Testis (tissue), 3 donors: ENCODE results near the gene INPP5A. TPM values are rescaled to one million over a fixed set of nuclear protein-coding genes. Genes with fewer than 3 reads are reported as not detected.

ENCODE experiments used
- DNase-seq: peaks from one replicate; pipeline ENCODE4 v3.0.0-alpha.2; 2019
- H3K27ac ChIP-seq, 2 donors: fragments of 200-600 bp; sonication (generic); one replicate each; pipeline ENCODE4 v1.5.1; 2019
- H3K27me3 ChIP-seq: fragments of 200-600 bp; sonication (generic); one replicate; pipeline ENCODE4 v1.5.1; 2019
- H3K36me3 ChIP-seq: fragments of 200-600 bp; sonication (generic); one replicate; pipeline ENCODE4 v1.5.1; 2017; ENCODE audit warnings: low read depth; ENCODE audit errors: missing control alignments
- H3K4me1 ChIP-seq: fragments of 200-600 bp; sonication (generic); one replicate; pipeline ENCODE4 v1.5.1; 2019
- H3K4me3 ChIP-seq, 2 donors: fragments of 200-600 bp; sonication (generic); one replicate each; pipeline ENCODE4 v1.5.1; 2017 to 2019
- H3K9me3 ChIP-seq: fragments of 200-600 bp; sonication (generic); one replicate; pipeline ENCODE4 v1.5.1; 2017
- CTCF ChIP-seq, 3 experiments: fragments of 450-650 bp in 2 of 3; fragments of 200-600 bp in 1 of 3; sonication (generic) in 1 of 3; IDR thresholded peaks; one replicate each; pipeline ENCODE4 v1.5.1; 2016 to 2019; ENCODE audit warnings: antibody characterized with exemption in 3 of 3, mild to moderate bottlenecking in 2 of 3, moderate library complexity in 1 of 3
- POLR2A ChIP-seq: fragments of 450-650 bp; IDR thresholded peaks from one replicate; pipeline ENCODE4 v1.6.1; 2017; ENCODE audit warnings: antibody characterized with exemption, mild to moderate bottlenecking, moderate library complexity
- WGBS, 2 donors: methylation state at CpG; one replicate each; pipeline ENCODE4 v1.1.5; 2018; 5-methylcytosine and 5-hydroxymethylcytosine counted together
- intact Hi-C: fragments of 100-400 bp; cut with DNase I; formaldehyde crosslinking; loops from one replicate; pipeline ENCODE4 v1.15.1; 2023; ENCODE audit warnings: low total_unique reads
- polyA plus RNA-seq: library from polyadenylated mRNA; stranded (reverse); fragments of 350-450 nt; fragmentation: Illumina TruSeq; extraction: RNeasy Lipid Tissue Mini Kit (QIAGEN cat#74804); gene quantifications from one replicate; pipeline ENCODE4 v1.2.3, GENCODE V29; 2014; ENCODE audit warnings: low read depth, low replicate concordance; ENCODE audit not compliant: insufficient read depth
- total RNA-seq, 2 donors: library from RNA; depleted of rRNA; stranded (reverse); fragments of >200 nt; gene quantifications; one replicate each; pipeline ENCODE4 v1.2.3, GENCODE V29; 2016

The INPP5A gene
- total and polyA plus RNA-seq, 3 donors from 2014 or later: 54.1 to 103 (median 73.0) TPM

GRCh38 chr10:132543916-132544743 lies 6.5 kb downstream of the INPP5A start:
- Histone ChIP-seq H3K27me3 (no peaks in the 10 kb centered on the region), H3K36me3 (no peaks in the 10 kb centered on the region), H3K4me1 (peaks cover 36% of the 10 kb centered on the region), H3K4me3 (no peak overlapping the region), H3K9me3 (no peaks in the 10 kb centered on the region), H3K27ac (no peak overlapping the region)
- intact Hi-C loops: no loop called here
- TF ChIP-seq POLR2A: no peak
- no peak for TF ChIP-seq CTCF (IDR thresholded peaks at IDR 0.05)
- no peak for DNase-seq
- WGBS, 2 donors: 65 to 68% methylated on average over 22 to 28 of the region's 28 CpGs

GRCh38 chr10:132544744-132545658 lies 7.4 kb downstream of the INPP5A start:
- TF ChIP-seq POLR2A (no peak), CTCF (IDR thresholded peaks at IDR 0.05) (no peak)
- no peaks in the 10 kb centered on the region for H3K27me3 ChIP-seq
- no peak overlapping the region for H3K27ac ChIP-seq
- DNase-seq: no peak
- no peak overlapping the region for H3K4me3 ChIP-seq
- peaks cover 28% of the 10 kb centered on the region for H3K4me1 ChIP-seq
- no peaks in the 10 kb centered on the region for H3K9me3 ChIP-seq
- intact Hi-C loops: no loop called here
- WGBS, 2 donors: 63 to 69% methylated on average over 19 to 35 of the region's 35 CpGs
- H3K36me3 ChIP-seq: no peaks in the 10 kb centered on the region

- Histone ChIP-seq H3K4me3 (no peak overlapping the region), H3K9me3 (no peaks in the 10 kb centered on the region), H3K27me3 (no peaks in the 10 kb centered on the region), H3K4me1 (peaks cover 20% of the 10 kb centered on the region), H3K27ac (no peak overlapping the region), H3K36me3 (no peaks in the 10 kb centered on the region)
- WGBS, 2 donors: 91 to 94% methylated on average over 16 to 34 of the region's 34 CpGs
- TF ChIP-seq POLR2A: no peak
- TF ChIP-seq CTCF (IDR thresholded peaks at IDR 0.05): no peak
- intact Hi-C loops: no loop called here
- no peak for DNase-seq
Measured at GRCh38 chr10:132545659-132546367, 8.2 kb downstream of the INPP5A start.

GRCh38 chr10:132546567-132547420 lies 9.2 kb downstream of the INPP5A start:
- no peak overlapping the region for H3K27ac ChIP-seq
- intact Hi-C loops: no loop called here
- TF ChIP-seq POLR2A (no peak), CTCF (IDR thresholded peaks at IDR 0.05) (no peak)

More at GRCh38 chr10:132546567-132547420, 9.2 kb downstream of the INPP5A start:
- H3K4me3 ChIP-seq: no peak overlapping the region
- DNase-seq: no peak
- H3K9me3 ChIP-seq: no peaks in the 10 kb centered on the region
- no peaks in the 10 kb centered on the region for H3K27me3 ChIP-seq
- 86 to 88% methylated on average over 21 to 26 of the region's 26 CpGs for WGBS, 2 donors
- H3K36me3 ChIP-seq: no peaks in the 10 kb centered on the region
- H3K4me1 ChIP-seq: peaks cover 13% of the 10 kb centered on the region
